GM21717 (cell line): ENCODE measurements around the gene CST1.
"Not testable (repeated sequence)": the region's sequence is repeated elsewhere in the genome, so short reads cannot be mapped to it uniquely, and the experiment has no call there.

Source experiments
- ATAC-seq: cut with Tn5 transposase; IDR thresholded peaks from one replicate; pipeline ENCODE4 v1.9.1; 2021; ENCODE audit warnings: mild to moderate bottlenecking, moderate library complexity; ENCODE audit not compliant: unreplicated experiment

The CST1 gene

DNA sequence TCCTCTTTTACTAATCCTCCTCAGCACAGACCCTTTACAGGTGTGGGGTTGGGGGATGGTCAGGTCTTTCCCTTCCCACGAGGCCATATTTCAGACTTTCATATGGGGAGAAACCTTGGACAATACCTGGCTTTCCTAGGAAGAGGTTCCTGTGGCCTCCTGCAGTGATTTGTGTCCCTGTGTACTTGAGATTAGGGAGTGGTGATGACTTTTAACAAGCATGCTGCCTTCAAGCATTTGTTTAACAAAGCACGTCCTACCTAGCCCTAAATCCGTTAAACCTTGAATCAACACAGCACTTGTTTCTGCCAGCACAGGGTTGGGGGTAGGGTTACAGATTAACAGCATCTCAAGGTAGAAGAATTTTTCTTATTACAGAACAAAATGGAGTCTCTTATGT, 6.1 kb upstream of the CST1 start:
- ATAC-seq: not testable (repeated sequence)

DNA sequence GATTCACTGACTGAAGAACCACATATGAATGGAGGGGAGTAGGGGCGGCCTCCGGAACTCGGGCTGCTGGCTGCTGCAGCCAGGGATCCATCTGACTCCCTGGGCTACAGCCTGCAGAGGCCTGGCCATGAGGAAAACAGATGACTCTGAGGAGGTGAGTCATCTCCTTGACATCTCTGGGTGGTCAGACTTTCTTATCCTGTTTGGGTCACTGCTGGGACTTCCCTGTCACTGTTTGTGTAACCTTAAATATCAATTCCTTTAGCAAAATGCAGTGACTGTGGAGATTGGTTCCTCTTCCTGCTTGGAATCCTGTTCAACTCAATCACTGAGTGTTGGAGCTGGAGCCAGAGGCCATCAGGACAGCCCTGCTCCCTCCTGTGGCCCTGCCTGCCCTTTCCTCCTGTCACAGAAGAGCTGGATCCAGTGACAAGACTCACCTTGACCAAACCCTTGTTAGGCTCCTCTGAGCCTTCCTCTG, 4.4 kb upstream of the CST1 start:
- not testable (repeated sequence) for ATAC-seq

DNA sequence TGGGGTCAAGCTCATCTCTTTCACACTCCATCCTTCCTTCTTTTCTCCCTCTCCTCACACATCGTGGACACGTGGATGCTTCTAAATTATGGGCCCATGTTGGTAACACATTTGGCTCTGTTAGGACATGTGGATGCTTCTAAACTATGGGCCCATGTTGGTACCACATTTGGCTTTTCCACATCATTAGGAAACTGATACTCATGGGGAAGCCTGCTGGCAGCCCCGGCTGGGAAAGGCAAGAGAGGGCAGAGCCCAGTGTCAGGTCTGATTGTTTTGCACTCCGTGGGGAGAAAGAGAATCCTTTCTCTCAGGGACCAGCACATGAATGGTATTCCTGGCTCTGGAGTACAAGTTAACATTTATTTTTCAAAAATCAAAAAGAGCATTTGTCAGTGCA, 4.0 kb upstream of the CST1 start:
- no peak for ATAC-seq

- no peak for ATAC-seq
Observed at GRCh38 chr20:23753589-23753988, 2.9 kb upstream of the CST1 start.

DNA sequence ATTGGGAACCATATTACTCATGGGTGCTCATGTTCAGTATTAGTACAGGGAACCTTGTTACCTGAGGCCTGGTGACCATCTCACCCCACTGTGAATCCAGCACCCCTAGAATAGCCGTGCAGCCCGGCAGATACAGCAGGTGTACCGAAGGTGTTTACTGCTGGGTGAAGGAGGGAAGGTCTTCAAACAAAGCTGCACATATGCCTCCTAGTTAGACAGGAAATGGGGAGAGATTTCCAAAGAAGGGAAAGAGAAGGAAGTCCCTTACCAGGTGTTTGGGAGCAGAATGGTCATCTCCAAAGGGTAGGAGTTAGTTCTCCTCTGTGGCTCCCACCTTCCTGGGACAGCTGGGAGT, 2.4 kb upstream of the CST1 start:
- no peak for ATAC-seq

- ATAC-seq: no peak
Observed at GRCh38 chr20:23752481-23753193, 1.9 kb upstream of the CST1 start.

GRCh38 chr20:23752019-23752418, 1.3 kb upstream of the CST1 start:
- no peak for ATAC-seq

GRCh38 chr20:23749746-23750145, 989 bp downstream of the CST1 start:
- no peak for ATAC-seq

DNA sequence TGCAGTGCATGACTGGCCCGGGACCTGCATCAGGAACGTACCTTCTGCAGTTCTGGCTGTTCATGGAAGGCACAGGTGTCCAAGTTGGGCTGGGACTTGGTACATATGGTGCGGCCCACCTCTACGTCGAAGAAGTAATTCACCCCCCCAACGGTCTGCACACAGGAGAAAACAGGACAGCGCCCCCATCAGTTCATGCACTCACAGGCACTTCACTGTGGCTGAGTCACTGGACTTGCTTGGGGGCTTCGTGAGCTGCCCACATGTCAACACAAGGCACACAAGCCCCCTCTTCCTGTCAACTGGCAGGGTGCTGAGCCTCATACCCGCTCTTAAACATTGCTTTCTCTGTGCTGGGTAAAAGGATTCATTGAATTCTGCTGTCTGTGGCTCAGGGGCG, 1.8 kb downstream of the CST1 start:
- not testable (repeated sequence) for ATAC-seq

- not testable (repeated sequence) for ATAC-seq
Observed at GRCh38 chr20:23747551-23747950, 3.2 kb downstream of the CST1 start.

- not testable (repeated sequence) for ATAC-seq
Observed at GRCh38 chr20:23747092-23747491, 3.6 kb downstream of the CST1 start.

DNA sequence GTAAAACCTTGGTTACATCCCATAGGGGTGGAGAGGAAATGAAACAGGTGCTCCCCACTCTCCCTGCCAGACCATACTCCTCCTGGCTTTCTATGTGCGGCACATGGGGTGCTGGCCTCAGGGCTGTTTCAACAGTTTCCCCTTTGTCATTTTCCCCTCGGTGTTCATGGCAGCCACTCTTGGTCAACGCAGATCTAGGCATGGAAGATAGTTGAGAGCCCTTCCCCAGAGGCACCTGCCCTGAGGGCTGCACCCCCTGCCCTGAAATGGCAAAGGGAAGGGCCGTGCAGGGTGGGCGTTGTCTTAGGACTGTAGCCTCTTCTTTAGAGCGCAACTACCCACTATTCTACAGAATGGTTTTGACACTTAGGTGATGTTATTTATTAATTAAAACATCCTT, 4.4 kb downstream of the CST1 start:
- ATAC-seq: no peak

- no peak for ATAC-seq
Observed at GRCh38 chr20:23745247-23745646, 5.5 kb downstream of the CST1 start.

- no peak for ATAC-seq
Observed at GRCh38 chr20:23744817-23745216, 5.9 kb downstream of the CST1 start.

DNA sequence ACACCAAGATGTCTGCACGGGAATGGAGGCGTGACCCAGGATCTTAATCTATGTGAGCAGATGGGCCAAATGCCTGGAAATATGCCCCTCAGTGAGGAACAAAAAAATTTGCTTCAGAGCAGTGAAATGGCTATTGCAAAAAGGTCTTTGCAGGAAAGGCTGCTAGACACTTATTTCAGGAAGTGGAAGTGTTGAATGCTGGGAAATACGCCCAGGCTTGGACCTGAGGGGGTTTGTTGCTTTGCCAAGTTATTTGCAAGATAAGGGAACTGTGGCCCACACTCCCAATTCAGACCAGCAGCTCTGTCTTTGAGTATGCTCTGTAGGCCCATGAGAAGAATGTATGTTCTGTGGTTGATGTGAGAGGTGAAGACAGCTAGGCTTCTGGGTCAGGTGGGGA, 15.3 kb downstream of the CST1 start:
- not testable (repeated sequence) for ATAC-seq

- not testable (repeated sequence) for ATAC-seq
Observed at GRCh38 chr20:23734949-23735348, 15.8 kb downstream of the CST1 start.

- not testable (repeated sequence) for ATAC-seq
Observed at GRCh38 chr20:23734440-23734839, 16.3 kb downstream of the CST1 start.

GRCh38 chr20:23727016-23727415, 23.7 kb downstream of the CST1 start:
- no peak for ATAC-seq

DNA sequence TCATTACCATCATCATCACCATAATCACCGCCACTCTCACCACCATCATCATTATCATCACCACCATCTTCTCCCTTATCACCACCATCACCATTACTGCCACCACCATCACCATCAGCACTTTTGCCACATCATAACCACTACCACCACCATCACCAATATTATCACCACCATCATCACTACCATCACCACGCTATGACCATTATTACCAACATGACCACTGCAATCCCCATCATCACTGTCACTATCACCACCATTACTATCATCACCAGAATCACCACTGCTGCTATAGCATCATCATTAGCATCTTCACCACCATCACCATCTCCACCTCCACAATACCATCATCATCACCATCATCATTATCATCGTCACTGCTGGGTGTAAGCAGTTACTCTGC, 25.6 kb downstream of the CST1 start:
- ATAC-seq: no peak

DNA sequence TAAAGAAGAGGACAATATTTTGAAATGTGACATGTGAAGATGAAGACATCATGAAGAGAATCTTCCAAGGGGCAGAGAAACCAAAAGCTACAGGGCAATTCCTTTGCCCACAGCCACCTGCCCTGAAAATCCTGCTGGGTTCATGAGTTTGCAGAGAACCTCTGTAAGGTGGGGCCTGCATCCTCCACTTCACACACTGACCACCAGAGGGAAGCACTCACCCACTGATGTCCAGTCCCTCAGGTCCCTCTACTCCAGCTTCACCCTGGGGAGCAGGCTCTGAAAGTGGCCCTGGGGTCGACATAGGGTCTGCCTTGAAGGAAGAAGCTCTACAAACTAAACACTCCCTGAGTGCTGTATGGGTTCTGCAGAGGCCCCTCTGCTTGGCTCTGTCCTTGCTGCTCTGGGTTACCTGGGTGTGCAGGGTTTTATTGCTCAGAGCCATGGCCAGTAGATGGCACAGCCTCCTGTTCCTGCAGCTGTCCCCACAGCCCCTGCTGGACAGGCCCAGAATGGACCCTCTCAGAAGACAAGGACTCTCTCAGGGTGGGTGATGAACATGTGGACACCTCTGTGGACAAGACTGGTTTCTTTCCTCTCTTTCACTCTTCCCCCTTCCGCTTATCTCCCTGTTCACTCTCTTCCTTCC, 27.0 kb downstream of the CST1 start:
- not testable (repeated sequence) for ATAC-seq

GRCh38 chr20:23722851-23723250, 27.9 kb downstream of the CST1 start:
- ATAC-seq: not testable (repeated sequence)

- no peak for ATAC-seq
Observed at GRCh38 chr20:23721962-23722361, 28.8 kb downstream of the CST1 start.

DNA sequence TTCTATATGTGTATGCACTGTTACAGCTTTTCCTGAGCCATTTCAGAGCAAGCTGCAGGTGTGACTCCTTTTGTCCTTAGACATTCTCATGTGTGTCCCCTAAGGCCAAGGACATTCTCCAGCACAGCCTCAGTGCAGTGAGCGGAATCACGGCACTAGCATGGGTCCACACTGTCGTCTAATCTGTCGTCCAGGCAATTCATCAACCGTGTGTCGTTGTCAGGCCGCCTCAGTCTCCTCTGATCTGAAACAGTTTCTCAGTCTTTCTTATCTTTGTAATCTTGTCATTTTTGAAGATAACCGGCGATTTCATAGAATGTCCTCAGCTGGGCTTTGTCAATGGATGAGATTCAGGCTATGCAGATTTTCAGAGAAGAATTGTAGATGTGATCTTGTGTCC, 31.4 kb downstream of the CST1 start:
- ATAC-seq: not testable (repeated sequence)
